ENCODE measurements around the gene TMPRSS15.

TMPRSS15 gene

DNA sequence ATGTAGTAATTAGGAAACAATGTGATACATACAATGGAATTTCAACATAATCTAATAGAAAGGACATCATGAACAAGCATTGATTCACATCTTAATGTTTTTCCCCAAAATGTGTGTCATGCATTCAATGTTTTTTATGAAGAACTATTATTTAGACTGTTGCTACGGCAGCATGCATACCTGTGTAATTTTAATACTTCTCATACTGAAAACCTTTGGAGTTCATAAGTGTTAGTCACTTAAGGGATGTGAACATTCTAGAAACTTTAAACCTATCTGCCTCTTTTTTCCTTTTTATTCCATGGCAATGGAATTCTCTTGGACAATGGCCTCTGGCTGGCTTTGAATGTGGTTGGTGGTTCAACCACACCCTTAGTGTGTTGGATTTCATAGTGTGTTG, 48.6 kb downstream of the TMPRSS15 start:
- DNase-seq: peak; percentile 3 to 31
- H2BK5ac ChIP-seq (ENCODE audit: low read depth, low read length, poor library complexity): no peak overlapping the region
- no peaks in the 10 kb centered on the region for H3K79me2 ChIP-seq (ENCODE audit: control insufficient read depth, insufficient read depth, low read length, poor library complexity)
- H3K4me2 ChIP-seq (ENCODE audit: low read length): no peak overlapping the region
- no peak overlapping the region for H3K4ac ChIP-seq (ENCODE audit: low read depth, low read length)
- H3K23ac ChIP-seq (ENCODE audit: low read length): no peak overlapping the region
- H3K4me3 ChIP-seq (ENCODE audit: low read depth, low read length): no peak overlapping the region
- no peak overlapping the region for H2BK12ac ChIP-seq (ENCODE audit: low read length)
- no peak overlapping the region for H2AFZ ChIP-seq (ENCODE audit: insufficient read depth, low read length, poor library complexity)
- no peak overlapping the region for H3K9ac ChIP-seq (ENCODE audit: low read length)
- H2AK5ac ChIP-seq (ENCODE audit: low read length): no peak overlapping the region
- H3K36me3 ChIP-seq (ENCODE audit: control insufficient read depth in 1 of 2, insufficient read depth in 2 of 2, low read length in 2 of 2): no peaks in the 10 kb centered on the region
- WGBS (ENCODE audit: extremely low coverage, insufficient coverage, insufficient read length): no CpG with 5 or more reads among the region's 1 CpG
- no peak overlapping the region for H4K12ac ChIP-seq (ENCODE audit: low read depth, low read length)
- no peak overlapping the region for H3K14ac ChIP-seq (ENCODE audit: low read length)
- no peak overlapping the region for H2BK120ac ChIP-seq (ENCODE audit: insufficient read depth, low read length, poor library complexity)
- no peak overlapping the region for H3K18ac ChIP-seq (ENCODE audit: low read length)
- no peaks in the 10 kb centered on the region for H3K79me1 ChIP-seq (ENCODE audit: low read length)
- no peaks in the 10 kb centered on the region for H3K27me3 ChIP-seq (ENCODE audit: insufficient read depth, low read length)
- H3K4me1 ChIP-seq (ENCODE audit: control insufficient read depth in 1 of 2, insufficient read depth in 2 of 2, low read length in 2 of 2): no peaks in the 10 kb centered on the region
- no peak overlapping the region for H3K27ac ChIP-seq (ENCODE audit: low read depth, low read length)
- H4K8ac ChIP-seq (ENCODE audit: low read depth, low read length): no peak overlapping the region
- no peak overlapping the region for H4K91ac ChIP-seq (ENCODE audit: low read depth, low read length)
- H3K9me3 ChIP-seq (ENCODE audit: insufficient read depth, low read depth, low read length): no peaks in the 10 kb centered on the region

DNA sequence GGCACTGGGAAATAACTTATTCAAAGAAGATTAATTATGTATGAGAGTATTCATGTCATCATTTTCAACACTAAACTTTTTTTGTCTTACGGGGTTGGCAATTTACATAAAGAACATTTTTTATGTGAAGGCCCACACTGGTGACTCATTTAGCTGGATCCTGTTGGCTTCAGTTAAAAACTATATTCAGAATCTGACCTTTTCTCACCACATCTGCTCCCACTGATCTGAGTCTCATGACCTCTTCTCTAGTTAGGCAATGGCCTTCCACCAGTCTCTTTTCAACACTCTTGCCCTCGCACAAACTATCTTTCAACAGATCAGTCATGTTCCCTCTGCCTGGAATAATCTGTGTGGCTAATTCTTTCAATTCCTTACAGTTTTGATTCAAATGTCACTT, 53.4 kb downstream of the TMPRSS15 start:
- no peak overlapping the region for H4K12ac ChIP-seq (ENCODE audit: low read depth, low read length)
- H3K4ac ChIP-seq (ENCODE audit: low read depth, low read length): no peak overlapping the region

DNA sequence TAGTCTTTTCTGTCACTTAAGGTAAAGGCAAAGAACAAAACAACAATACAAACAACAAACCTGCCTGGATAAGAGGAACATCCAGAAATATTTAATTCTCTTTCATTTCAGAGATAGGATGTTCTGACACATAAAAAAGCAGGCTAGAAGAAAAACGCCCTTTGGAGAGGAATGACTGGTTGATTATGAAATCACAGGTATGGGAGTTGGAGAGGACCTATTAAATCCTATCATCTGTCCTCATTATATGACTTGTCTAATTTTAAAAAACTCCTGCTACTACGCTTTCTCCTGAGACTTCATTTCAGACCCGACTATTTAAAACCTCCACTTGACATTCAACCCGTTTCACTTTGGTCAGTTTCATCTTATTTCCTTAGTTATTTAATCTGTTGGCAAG, 54.1 kb downstream of the TMPRSS15 start:
- no peak overlapping the region for H3K4ac ChIP-seq (ENCODE audit: low read depth, low read length)
- no peak overlapping the region for H3K9ac ChIP-seq (ENCODE audit: low read length)
- no peak overlapping the region for H2BK12ac ChIP-seq (ENCODE audit: low read length)
- H3K14ac ChIP-seq (ENCODE audit: low read length): no peak overlapping the region
- H3K4me2 ChIP-seq (ENCODE audit: low read length): no peak overlapping the region
- no peak overlapping the region for H3K23ac ChIP-seq (ENCODE audit: low read length)
- no peaks in the 10 kb centered on the region for H3K36me3 ChIP-seq (ENCODE audit: control insufficient read depth in 1 of 2, insufficient read depth in 2 of 2, low read length in 2 of 2)
- WGBS (ENCODE audit: extremely low coverage, insufficient coverage, insufficient read length): no CpG with 5 or more reads among the region's 4 CpGs
- no peaks in the 10 kb centered on the region for H3K9me3 ChIP-seq (ENCODE audit: insufficient read depth, low read depth, low read length)
- H2BK5ac ChIP-seq (ENCODE audit: low read depth, low read length, poor library complexity): no peak overlapping the region
- no peak overlapping the region for H3K4me3 ChIP-seq (ENCODE audit: low read depth, low read length)
- H3K79me2 ChIP-seq (ENCODE audit: control insufficient read depth, insufficient read depth, low read length, poor library complexity): no peaks in the 10 kb centered on the region
- H2BK120ac ChIP-seq (ENCODE audit: insufficient read depth, low read length, poor library complexity): no peak overlapping the region
- H3K27ac ChIP-seq (ENCODE audit: low read depth, low read length): no peak overlapping the region
- no peaks in the 10 kb centered on the region for H3K4me1 ChIP-seq (ENCODE audit: control insufficient read depth in 1 of 2, insufficient read depth in 2 of 2, low read length in 2 of 2)
- no peak overlapping the region for H4K12ac ChIP-seq (ENCODE audit: low read depth, low read length)
- H4K91ac ChIP-seq (ENCODE audit: low read depth, low read length): no peak overlapping the region
- H3K27me3 ChIP-seq (ENCODE audit: insufficient read depth, low read length): no peaks in the 10 kb centered on the region
- no peaks in the 10 kb centered on the region for H3K79me1 ChIP-seq (ENCODE audit: low read length)
- H2AK5ac ChIP-seq (ENCODE audit: low read length): no peak overlapping the region
- no peak overlapping the region for H4K8ac ChIP-seq (ENCODE audit: low read depth, low read length)
- no peak overlapping the region for H3K18ac ChIP-seq (ENCODE audit: low read length)
- DNase-seq: no peak
- H2AFZ ChIP-seq (ENCODE audit: insufficient read depth, low read length, poor library complexity): no peak overlapping the region

More for the DNA sequence above, 53.4 kb downstream of the TMPRSS15 start:
- DNase-seq: peak; percentile 2 to 18
- Histone ChIP-seq H2BK120ac (ENCODE audit: insufficient read depth, low read length, poor library complexity) (no peak overlapping the region), H2BK12ac (ENCODE audit: low read length) (no peak overlapping the region), H3K9me3 (ENCODE audit: insufficient read depth, low read depth, low read length) (no peaks in the 10 kb centered on the region), H3K4me2 (ENCODE audit: low read length) (no peak overlapping the region), H4K8ac (ENCODE audit: low read depth, low read length) (no peak overlapping the region), H3K18ac (ENCODE audit: low read length) (no peak overlapping the region), H4K91ac (ENCODE audit: low read depth, low read length) (no peak overlapping the region), H3K23ac (ENCODE audit: low read length) (no peak overlapping the region), H3K27me3 (ENCODE audit: insufficient read depth, low read length) (no peaks in the 10 kb centered on the region), H3K27ac (ENCODE audit: low read depth, low read length) (no peak overlapping the region), H2BK5ac (ENCODE audit: low read depth, low read length, poor library complexity) (no peak overlapping the region), H2AK5ac (ENCODE audit: low read length) (no peak overlapping the region), H3K9ac (ENCODE audit: low read length) (peak overlapping the region; percentile 53), H3K79me2 (ENCODE audit: control insufficient read depth, insufficient read depth, low read length, poor library complexity) (no peaks in the 10 kb centered on the region), H2AFZ (ENCODE audit: insufficient read depth, low read length, poor library complexity) (no peak overlapping the region), H3K4me3 (ENCODE audit: low read depth, low read length) (no peak overlapping the region), H3K14ac (ENCODE audit: low read length) (no peak overlapping the region), H3K4me1 (ENCODE audit: control insufficient read depth in 1 of 2, insufficient read depth in 2 of 2, low read length in 2 of 2) (no peaks in the 10 kb centered on the region), H3K36me3 (ENCODE audit: control insufficient read depth in 1 of 2, insufficient read depth in 2 of 2, low read length in 2 of 2) (no peaks in the 10 kb centered on the region), H3K79me1 (ENCODE audit: low read length) (no peaks in the 10 kb centered on the region)
- no CpG with 5 or more reads among the region's 2 CpGs for WGBS (ENCODE audit: extremely low coverage, insufficient coverage, insufficient read length)

DNA sequence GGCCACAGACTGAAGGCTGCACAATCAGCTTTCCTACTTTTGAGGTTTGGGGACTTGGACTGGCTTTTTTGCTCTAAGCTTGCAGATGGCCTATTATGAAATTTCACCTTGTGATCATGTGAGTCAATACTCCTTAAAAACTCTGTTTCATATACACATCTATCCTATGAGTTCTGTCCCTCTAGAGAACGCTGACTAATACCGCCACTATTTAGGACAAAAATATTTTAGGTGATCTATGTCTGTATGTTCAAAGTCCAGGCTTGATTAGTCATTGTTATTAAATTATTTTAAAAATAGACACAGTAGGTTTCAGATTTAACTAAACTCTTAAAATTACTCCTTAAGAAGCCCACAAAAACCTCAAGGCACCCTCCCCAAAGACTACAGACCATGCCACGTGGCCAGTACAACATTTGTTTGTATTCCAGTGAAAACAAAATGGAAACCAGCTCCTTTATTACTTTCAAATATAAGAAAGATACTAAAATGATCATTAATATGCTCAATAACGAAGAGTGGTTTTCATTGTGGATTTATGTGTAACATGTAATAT, 63.1 kb downstream of the TMPRSS15 start:
- Histone ChIP-seq H3K79me1 (ENCODE audit: low read length) (no peaks in the 10 kb centered on the region), H2AFZ (ENCODE audit: insufficient read depth, low read length, poor library complexity) (no peak overlapping the region), H4K91ac (ENCODE audit: low read depth, low read length) (no peak overlapping the region), H3K79me2 (ENCODE audit: control insufficient read depth, insufficient read depth, low read length, poor library complexity) (no peaks in the 10 kb centered on the region), H3K18ac (ENCODE audit: low read length) (no peak overlapping the region), H2BK120ac (ENCODE audit: insufficient read depth, low read length, poor library complexity) (no peak overlapping the region), H4K8ac (ENCODE audit: low read depth, low read length) (no peak overlapping the region), H3K14ac (ENCODE audit: low read length) (no peak overlapping the region), H3K4me1 (ENCODE audit: control insufficient read depth in 1 of 2, insufficient read depth in 2 of 2, low read length in 2 of 2) (no peaks in the 10 kb centered on the region), H3K27ac (ENCODE audit: low read depth, low read length) (no peak overlapping the region), H3K23ac (ENCODE audit: low read length) (no peak overlapping the region), H3K36me3 (ENCODE audit: control insufficient read depth in 1 of 2, insufficient read depth in 2 of 2, low read length in 2 of 2) (no peaks in the 10 kb centered on the region), H3K4me2 (ENCODE audit: low read length) (no peak overlapping the region), H2AK5ac (ENCODE audit: low read length) (no peak overlapping the region), H3K9ac (ENCODE audit: low read length) (no peak overlapping the region), H2BK5ac (ENCODE audit: low read depth, low read length, poor library complexity) (no peak overlapping the region), H3K9me3 (ENCODE audit: insufficient read depth, low read depth, low read length) (no peaks in the 10 kb centered on the region), H3K4me3 (ENCODE audit: low read depth, low read length) (no peak overlapping the region), H4K12ac (ENCODE audit: low read depth, low read length) (no peak overlapping the region), H2BK12ac (ENCODE audit: low read length) (no peak overlapping the region), H3K4ac (ENCODE audit: low read depth, low read length) (no peak overlapping the region), H3K27me3 (ENCODE audit: insufficient read depth, low read length) (no peaks in the 10 kb centered on the region)
- DNase-seq: no peak
- WGBS (ENCODE audit: extremely low coverage, insufficient coverage, insufficient read length): no CpG with 5 or more reads among the region's 4 CpGs

Measured in trophoblast cell (in vitro differentiated cells and primary cell).